BLaER1 treated with 17β-estradiol and CSF1 and Interleukin-3, amounts not matched to agents 10 nM and 100 nM (cell line): ENCODE data around the gene TUBGCP6.

Experiments
- H3K27ac ChIP-seq, 11 experiments: shearing (Covaris generic); formaldehyde crosslinking; 2 replicates each; pipeline ENCODE4 v1.8.1; 2022
- H3K27me3 ChIP-seq, 11 experiments: shearing (Covaris generic); formaldehyde crosslinking; 2 replicates each; pipeline ENCODE4 v1.8.1; 2022
- H3K36me3 ChIP-seq, 11 experiments: shearing (Covaris generic); formaldehyde crosslinking; 2 replicates each; pipeline ENCODE4 v1.8.1; 2022
- H3K4me1 ChIP-seq, 10 experiments: shearing (Covaris generic); formaldehyde crosslinking; 2 replicates each; pipeline ENCODE4 v1.8.1; 2022
- H3K4me2 ChIP-seq, 11 experiments: shearing (Covaris generic); formaldehyde crosslinking; 2 replicates each; pipeline ENCODE4 v1.8.1; 2022
- H3K4me3 ChIP-seq, 10 experiments: shearing (Covaris generic); formaldehyde crosslinking; 2 replicates each; pipeline ENCODE4 v1.8.1; 2022
- H3K9ac ChIP-seq, 11 experiments: shearing (Covaris generic); formaldehyde crosslinking; 2 replicates each; pipeline ENCODE4 v1.8.1; 2022
- H3K9me3 ChIP-seq, 11 experiments: shearing (Covaris generic); formaldehyde crosslinking; replicated peaks in 1 of 11; 2 replicates each; pipeline ENCODE4 v1.8.1; 2022
- H4K20me1 ChIP-seq, 11 experiments: shearing (Covaris generic); formaldehyde crosslinking; 2 replicates each; pipeline ENCODE4 v1.8.1; 2022
- Cebpa-rat ChIP-seq, 11 experiments: shearing (Covaris generic); IDR thresholded peaks; 2 replicates each; pipeline ENCODE4 v1.8.1; 2022

The TUBGCP6 gene

DNA sequence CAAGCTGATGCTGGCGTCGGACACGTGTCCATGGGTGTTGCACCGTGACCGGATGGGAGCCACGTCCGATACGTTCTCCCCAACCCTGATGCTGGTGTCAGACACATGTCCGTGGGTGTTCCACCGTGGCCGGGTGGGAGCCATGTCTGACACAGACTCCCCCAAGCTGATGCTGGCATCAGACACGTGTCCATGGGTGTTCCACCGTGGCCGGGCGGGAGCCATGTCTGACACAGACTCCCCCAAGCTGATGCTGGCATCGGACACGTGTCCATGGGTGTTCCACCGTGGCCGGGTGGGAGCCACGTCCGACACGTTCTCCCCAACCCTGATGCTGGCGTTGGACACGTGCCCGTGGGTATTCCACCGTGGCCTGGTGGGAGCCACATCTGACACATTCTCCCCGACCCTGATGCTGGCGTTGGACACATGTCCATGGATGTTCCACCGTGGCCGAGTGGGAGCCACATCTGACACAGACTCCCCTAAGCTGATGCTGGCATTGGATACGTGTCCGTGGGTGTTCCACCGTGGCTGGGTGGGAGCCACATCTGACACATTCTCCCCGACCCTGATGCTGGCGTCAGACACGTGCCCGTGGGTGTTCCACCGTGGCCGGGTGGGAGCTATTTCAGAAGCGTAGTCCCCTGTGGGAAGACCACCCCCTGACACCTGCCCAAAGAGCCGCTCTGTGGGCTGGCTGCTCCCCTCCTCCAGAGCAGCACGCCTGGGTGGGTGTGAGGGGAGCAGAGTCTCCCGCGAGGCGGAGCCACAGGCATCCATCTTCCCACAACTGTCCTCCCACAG is 24.0 kb downstream of the TUBGCP6 start:
- no peak for TF ChIP-seq Cebpa-rat (IDR thresholded peaks at IDR 0.05)
- peaks cover 84 to 98% (median 91%) of the 10 kb centered on the region in 11 experiments for H3K36me3 ChIP-seq
- 0 out of 22 replicates have a peak overlapping the region, but pooled peaks of 1 of the 11 experiments have one; percentile 15 for H3K9ac ChIP-seq
- peaks cover 58 to 95% (median 89%) of the 10 kb centered on the region in 11 experiments for H4K20me1 ChIP-seq
- H3K4me1 ChIP-seq: peaks cover 6 to 83% (median 65%) of the 10 kb centered on the region in 10 experiments; a peak in 18 of 20 replicates
- H3K4me2 ChIP-seq: peak overlapping the region in 8 of 11 experiments; percentile 39 to 84 (median 70); a peak in 15 of 22 replicates
- H3K27me3 ChIP-seq: 0 out of 22 replicates have a peak, but pooled peaks cover 0 to 5% (median 0%) of the 10 kb centered on the region in 11 experiments
- H3K9me3 ChIP-seq: no peaks in the 10 kb centered on the region
- H3K27ac ChIP-seq: no peak overlapping the region
- no peak overlapping the region for H3K4me3 ChIP-seq

DNA sequence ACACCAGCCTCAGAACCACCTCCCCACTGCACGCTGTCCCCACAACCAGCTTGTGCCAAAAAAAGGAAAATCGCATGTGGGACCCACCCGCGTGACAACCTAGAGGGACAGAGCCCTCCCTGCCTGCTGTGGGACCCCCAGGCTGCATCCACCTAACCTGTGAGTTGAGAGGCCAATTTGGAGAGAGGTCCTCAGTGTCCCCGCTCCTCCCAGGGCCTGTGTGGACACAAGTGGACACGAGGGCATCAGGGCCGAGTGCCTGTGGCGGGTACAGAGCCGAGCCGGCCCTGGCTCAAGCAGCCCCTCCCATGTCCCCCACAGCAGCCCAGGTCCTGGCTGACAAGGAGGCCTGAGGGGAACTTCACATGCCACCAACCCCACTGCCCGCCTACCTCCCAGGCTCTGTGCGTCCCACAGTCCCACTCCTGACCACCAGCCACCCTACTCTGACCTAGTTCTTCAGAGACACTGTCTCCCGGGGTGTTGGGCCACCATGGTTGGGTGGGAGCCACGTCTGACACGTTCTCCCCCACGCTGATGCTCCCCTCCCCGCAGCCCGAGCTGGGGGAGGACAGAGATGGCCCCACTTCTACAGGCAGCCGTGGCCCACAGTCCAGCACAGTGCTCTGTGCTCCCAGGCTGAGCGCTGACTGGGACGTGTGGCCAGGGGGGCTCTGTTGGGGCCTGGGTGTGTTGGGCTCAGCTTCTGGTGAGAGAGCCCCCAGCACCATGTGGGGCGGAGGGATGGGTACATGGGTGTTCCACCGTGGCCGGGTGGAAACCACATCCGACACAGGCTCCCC is 24.8 kb downstream of the TUBGCP6 start:
- Histone ChIP-seq H4K20me1 (peaks cover 65 to 95% (median 93%) of the 10 kb centered on the region in 11 experiments), H3K4me3 (no peak overlapping the region), H3K9me3 (no peaks in the 10 kb centered on the region), H3K4me2 (peak overlapping the region; percentile 12 to 77 (median 54); a peak in 20 of 22 replicates), H3K27ac (no peak overlapping the region), H3K9ac (peak overlapping the region in 3 of 11 experiments; percentile 14 to 29 (median 18); a peak in 3 of 22 replicates), H3K4me1 (peaks cover 6 to 78% (median 63%) of the 10 kb centered on the region in 10 experiments; a peak in 18 of 20 replicates), H3K36me3 (peaks cover 83 to 97% (median 89%) of the 10 kb centered on the region in 11 experiments), H3K27me3 (0 out of 22 replicates have a peak, but pooled peaks cover 0 to 5% (median 0%) of the 10 kb centered on the region in 11 experiments)
- TF ChIP-seq Cebpa-rat (IDR thresholded peaks at IDR 0.05): no peak

DNA sequence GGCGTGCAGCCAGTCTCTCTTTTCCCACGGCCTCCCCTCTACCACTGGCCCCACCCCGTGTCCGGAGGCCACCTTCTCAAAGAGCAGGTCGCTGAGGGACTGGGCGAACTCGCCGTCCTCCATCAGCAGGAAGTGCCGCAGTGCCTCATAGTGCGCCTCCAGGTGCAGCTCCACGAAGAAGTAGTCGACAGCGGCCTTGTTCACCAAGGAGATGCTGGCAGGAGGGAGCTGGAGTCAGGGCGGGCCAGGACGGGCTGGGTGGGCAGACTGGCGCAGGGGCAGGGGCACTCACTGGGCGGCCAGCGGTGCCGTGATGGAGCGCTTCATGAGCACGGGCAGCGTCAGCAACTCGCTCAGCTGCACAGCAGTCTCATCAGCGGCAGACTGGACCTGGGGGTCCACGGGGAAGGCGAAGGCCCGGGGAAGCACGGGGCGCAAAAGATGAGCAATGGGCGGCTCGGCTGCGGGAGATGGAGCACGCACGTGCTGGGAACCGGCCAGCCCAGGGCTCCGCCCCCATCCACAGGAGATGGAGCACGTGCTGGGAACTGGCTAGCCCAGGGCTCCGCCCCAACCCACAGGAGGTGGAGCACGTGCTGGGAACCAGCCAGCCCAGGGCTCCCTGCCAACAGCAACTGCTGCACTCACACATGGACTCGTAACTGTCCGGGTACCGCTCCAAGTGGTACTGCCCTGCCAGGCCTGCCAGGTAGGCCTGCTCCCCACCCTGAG is 25.7 kb downstream of the TUBGCP6 start:
- Histone ChIP-seq H3K4me2 (peak overlapping the region; percentile 12 to 77 (median 54); a peak in 20 of 22 replicates), H4K20me1 (peaks cover 74 to 99% (median 96%) of the 10 kb centered on the region in 11 experiments), H3K4me3 (no peak overlapping the region), H3K36me3 (peaks cover 87 to 99% (median 92%) of the 10 kb centered on the region in 11 experiments), H3K9me3 (no peaks in the 10 kb centered on the region), H3K9ac (peak overlapping the region in 2 of 11 experiments; percentile 14 to 29; a peak in 1 of 22 replicates), H3K4me1 (peaks cover 6 to 78% (median 63%) of the 10 kb centered on the region in 10 experiments; a peak in 18 of 20 replicates), H3K27me3 (0 out of 22 replicates have a peak, but pooled peaks cover 0 to 5% (median 0%) of the 10 kb centered on the region in 11 experiments), H3K27ac (no peak overlapping the region)
- no peak for TF ChIP-seq Cebpa-rat (IDR thresholded peaks at IDR 0.05)

DNA sequence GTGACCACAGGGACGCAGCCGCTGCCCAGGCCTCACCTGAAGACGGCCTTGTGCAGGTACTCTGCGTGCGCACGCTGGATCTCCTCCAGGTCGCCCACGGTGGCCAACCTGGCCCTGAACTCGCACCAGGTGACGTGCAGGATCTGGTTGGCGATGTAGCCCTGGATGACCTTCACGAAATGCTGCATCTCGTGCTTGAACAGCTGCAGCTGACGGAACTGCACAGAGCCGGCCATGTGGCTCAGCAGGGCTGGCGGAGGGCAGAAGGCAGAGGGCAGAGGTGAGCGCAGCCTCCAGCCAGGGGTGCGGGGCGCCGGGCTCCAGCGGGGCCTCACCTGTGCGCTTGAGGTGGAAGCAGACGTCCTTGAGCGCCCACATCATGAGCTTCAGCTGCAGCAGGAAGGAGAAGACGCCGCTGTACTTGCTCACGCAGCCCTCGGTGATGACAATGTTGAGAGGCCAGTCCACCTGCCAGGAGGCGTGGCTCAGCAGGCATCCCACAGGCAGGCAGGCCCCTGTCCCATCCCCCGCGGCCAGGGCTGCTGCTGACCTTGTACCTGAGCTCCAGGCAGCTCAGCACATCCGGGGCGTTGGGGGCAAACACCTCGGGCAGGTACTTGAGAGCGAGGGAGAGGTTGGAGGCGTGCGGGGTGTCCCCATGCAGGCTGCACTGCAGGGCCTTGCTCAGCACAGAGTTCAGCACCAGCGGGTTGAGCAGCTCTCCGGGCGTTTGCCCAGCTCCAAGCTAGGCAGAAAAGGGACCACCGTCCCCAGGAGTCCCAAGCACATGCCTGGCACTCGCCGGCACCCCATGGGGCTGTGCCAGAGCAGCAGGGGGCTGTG is 26.4 kb downstream of the TUBGCP6 start:
- Histone ChIP-seq H4K20me1 (peaks cover 82 to 100% (median 99%) of the 10 kb centered on the region in 11 experiments), H3K36me3 (peaks cover 89 to 99% (median 92%) of the 10 kb centered on the region in 11 experiments), H3K4me1 (peaks cover 6 to 78% (median 63%) of the 10 kb centered on the region in 10 experiments; a peak in 18 of 20 replicates), H3K9ac (no peak overlapping the region), H3K4me2 (peak overlapping the region in 9 of 11 experiments; percentile 3 to 77 (median 57); a peak in 17 of 22 replicates), H3K9me3 (no peaks in the 10 kb centered on the region), H3K27ac (no peak overlapping the region), H3K27me3 (0 out of 22 replicates have a peak, but pooled peaks cover 0 to 5% (median 0%) of the 10 kb centered on the region in 11 experiments), H3K4me3 (no peak overlapping the region)
- TF ChIP-seq Cebpa-rat (IDR thresholded peaks at IDR 0.05): no peak

DNA sequence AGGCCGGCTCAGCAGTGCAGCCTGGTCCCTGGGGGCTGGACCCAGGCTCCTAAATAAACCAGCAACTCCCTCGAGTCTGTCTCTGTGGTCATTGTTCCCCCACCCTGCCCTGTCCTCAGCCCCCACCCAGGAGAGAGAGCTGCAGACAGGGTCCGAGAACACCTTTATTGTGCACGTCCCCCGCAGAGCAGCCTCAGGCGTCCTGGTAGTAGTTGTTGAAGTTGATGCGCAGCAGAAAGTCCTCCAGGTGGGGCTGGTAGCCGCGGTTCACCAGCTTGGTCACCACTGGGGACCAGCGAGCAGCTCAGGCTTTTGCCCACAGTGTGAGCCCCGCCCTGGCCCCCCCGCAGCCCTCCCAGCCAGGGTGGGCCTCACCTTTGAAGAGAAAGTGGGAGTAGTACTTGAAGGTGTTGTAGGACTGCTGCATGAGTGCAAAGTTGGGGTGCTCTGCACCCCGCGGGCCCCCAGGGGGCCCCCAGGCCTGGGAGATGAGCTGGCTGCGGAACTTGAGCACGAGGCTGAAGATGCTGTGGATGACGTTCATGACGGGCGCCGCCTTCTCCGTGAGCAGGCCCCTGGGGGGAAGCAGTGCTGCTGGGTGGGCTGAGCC is 27.2 kb downstream of the TUBGCP6 start:
- no peak overlapping the region for H3K4me3 ChIP-seq
- H3K9ac ChIP-seq: peak overlapping the region in 2 of 11 experiments; percentile 31 to 33; a peak in 1 of 22 replicates
- peaks cover 89 to 100% (median 99%) of the 10 kb centered on the region in 11 experiments for H4K20me1 ChIP-seq
- H3K4me2 ChIP-seq: peak overlapping the region in 9 of 11 experiments; percentile 3 to 77 (median 57); a peak in 17 of 22 replicates
- 0 out of 22 replicates have a peak, but pooled peaks cover 0 to 5% (median 0%) of the 10 kb centered on the region in 11 experiments for H3K27me3 ChIP-seq
- H3K9me3 ChIP-seq: no peaks in the 10 kb centered on the region
- no peak overlapping the region for H3K27ac ChIP-seq
- no peak for TF ChIP-seq Cebpa-rat (IDR thresholded peaks at IDR 0.05)
- peaks cover 6 to 71% (median 59%) of the 10 kb centered on the region in 10 experiments; a peak in 18 of 20 replicates for H3K4me1 ChIP-seq
- H3K36me3 ChIP-seq: peaks cover 89 to 99% (median 92%) of the 10 kb centered on the region in 11 experiments

DNA sequence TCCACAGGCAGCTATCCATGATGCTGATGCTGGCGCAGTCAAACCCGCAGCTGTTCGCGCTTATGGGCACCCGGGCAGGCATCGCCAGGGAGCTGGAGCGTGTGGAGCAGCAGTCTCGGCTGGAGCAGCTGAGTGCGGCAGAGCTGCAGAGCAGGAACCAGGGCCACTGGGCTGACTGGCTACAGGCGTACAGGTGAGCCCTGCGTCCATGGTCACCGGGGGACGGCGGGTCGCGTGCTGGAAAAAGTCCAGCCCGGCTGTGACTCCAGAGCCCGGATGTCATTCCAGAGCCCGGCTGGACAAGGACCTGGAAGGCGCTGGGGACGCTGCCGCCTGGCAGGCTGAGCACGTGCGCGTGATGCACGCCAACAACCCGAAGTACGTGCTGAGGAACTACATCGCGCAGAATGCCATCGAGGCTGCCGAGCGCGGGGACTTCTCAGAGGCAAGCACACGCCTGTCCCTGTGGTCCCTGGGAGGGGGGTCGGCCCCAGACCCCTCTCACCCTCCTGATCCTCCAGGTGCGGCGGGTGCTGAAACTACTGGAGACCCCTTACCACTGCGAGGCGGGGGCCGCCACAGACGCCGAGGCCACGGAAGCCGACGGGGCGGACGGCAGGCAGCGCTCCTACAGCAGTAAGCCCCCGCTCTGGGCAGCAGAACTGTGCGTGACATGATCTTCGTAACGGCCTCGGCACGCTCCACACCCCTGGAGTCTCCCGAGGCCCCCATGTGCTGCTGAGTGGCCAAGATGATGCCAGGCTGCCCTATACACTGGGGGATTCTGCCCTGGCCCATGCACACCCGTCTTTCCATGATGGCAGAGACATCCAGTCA is 27.9 kb downstream of the TUBGCP6 start:
- no peak for TF ChIP-seq Cebpa-rat (IDR thresholded peaks at IDR 0.05)
- Histone ChIP-seq H3K36me3 (peaks cover 88 to 99% (median 91%) of the 10 kb centered on the region in 11 experiments), H3K27ac (no peak overlapping the region), H3K9me3 (no peaks in the 10 kb centered on the region), H3K9ac (peak overlapping the region in 2 of 11 experiments; percentile 31 to 33; a peak in 1 of 22 replicates), H3K4me1 (peaks cover 6 to 64% (median 51%) of the 10 kb centered on the region in 10 experiments; a peak in 18 of 20 replicates), H3K4me3 (no peak overlapping the region), H4K20me1 (peaks cover 95 to 100% (median 99%) of the 10 kb centered on the region in 11 experiments), H3K4me2 (peak overlapping the region in 8 of 11 experiments; percentile 35 to 77 (median 58); a peak in 16 of 22 replicates), H3K27me3 (0 out of 22 replicates have a peak, but pooled peaks cover 0 to 5% (median 0%) of the 10 kb centered on the region in 11 experiments)
